HepG2 (cell line): ENCODE measurements around the gene NRG3.

Experiments
- CTCF ChIP-seq: sonication (generic); formaldehyde crosslinking; IDR thresholded peaks from 2 replicates; pipeline ENCODE4 v1.5.0; 2020; ENCODE audit warnings: mild to moderate bottlenecking, missing genetic modification reagents, moderate library complexity
- EZH2 ChIP-seq: conservative IDR thresholded peaks from 2 replicates; pipeline ENCODE4 v1.6.1; 2012; ENCODE audit warnings: mild to moderate bottlenecking, low read depth, low read length, moderate library complexity

GRCh38 chr10:82071231-82071630 lies 196.2 kb downstream of the NRG3 start:
- TF ChIP-seq EZH2, result no peak
- TF ChIP-seq CTCF (CRISPR knock-in tag), result no peak
